GM12878 (cell line): ENCODE measurements around the gene MIER3. TPM values are rescaled to one million over a fixed set of nuclear protein-coding genes. Genes with fewer than 3 reads are reported as not detected.

Source experiments
- ATAC-seq: fragments of 200-7000 bp; cut with Tn5 transposase; 3 replicates; pipeline ENCODE4 v1.9.1; 2020; ENCODE audit warnings: mild to moderate bottlenecking, moderate library complexity
- BruUV-seq: library from RNA; stranded (reverse); fragments of 400-500 nt; replicated peaks from 2 replicates; lab custom pipeline; 2021; lab: Mats Ljungman, UMichigan
- CTCF ChIA-PET: fragments of 300-600 bp; sonication (Branson Sonifier 250); formaldehyde crosslinking; extraction: SDS; loops from one replicate; lab custom pipeline; 2021; ENCODE audit warnings: inconsistent platforms; lab: Yijun Ruan, JAX
- POLR2A ChIA-PET: fragments of 350-600 bp; formaldehyde crosslinking; extraction: SDS; loops from one replicate; lab custom pipeline; 2021; ENCODE audit warnings: inconsistent platforms; lab: Charles Lee
- RAD21 ChIA-PET: fragments of 300-600 bp; sonication (Branson Sonifier 250); formaldehyde crosslinking; loops from one replicate; lab custom pipeline; 2023; ENCODE audit warnings: antibody characterized with exemption; ENCODE audit not compliant: unreplicated experiment; lab: Charles Lee
- SMC1A ChIA-PET: fragments of 300-600 bp; sonication (Branson Sonifier 250); formaldehyde crosslinking; loops from one replicate; lab custom pipeline; 2023; ENCODE audit not compliant: unreplicated experiment, uncharacterized antibody; lab: Charles Lee
- DNase-seq: peaks from one replicate; pipeline ENCODE4 v3.0.0-alpha.2; 2011; ENCODE audit warnings: low read depth, low spot score
- FAIRE-seq: peaks from 3 replicates; lab custom pipeline; 2011; peaks lifted over from hg19 to GRCh38; lab: Jason Lieb, UNC
- H2AFZ ChIP-seq: 2 replicates; pipeline ENCODE4 v1.6.0; 2011; ENCODE audit warnings: low read depth, low read length, control low read depth; ENCODE audit not compliant: control insufficient read depth
- H3K27ac ChIP-seq: 2 replicates; pipeline ENCODE4 v1.5.1; 2011; ENCODE audit warnings: control low read depth; ENCODE audit not compliant: control insufficient read depth, insufficient read depth
- H3K27me3 ChIP-seq, 2 experiments: replicated peaks in 1 of 2; 2 replicates each; pipeline versions ENCODE4 v1.6.0 to v1.6.1; 2011; ENCODE audit warnings: low read length in 1 of 2; ENCODE audit not compliant: control insufficient read depth in 2 of 2, insufficient read depth in 2 of 2
- H3K36me3 ChIP-seq, 2 experiments: 2 replicates each; pipeline ENCODE4 v1.5.1; 2011; ENCODE audit warnings: low read length in 1 of 2; ENCODE audit not compliant: control insufficient read depth in 2 of 2, insufficient read depth in 2 of 2
- H3K4me1 ChIP-seq: 2 replicates; pipeline ENCODE4 v1.6.1; 2011; ENCODE audit warnings: mild to moderate bottlenecking, low read length, moderate library complexity, mixed read lengths; ENCODE audit not compliant: control insufficient read depth, insufficient read depth
- H3K4me2 ChIP-seq: 2 replicates; pipeline ENCODE4 v1.6.0; 2011; ENCODE audit warnings: control low read depth; ENCODE audit not compliant: control insufficient read depth, insufficient read depth
- H3K4me3 ChIP-seq: fragments of 200-600 bp; sonication (generic); 2 replicates; pipeline ENCODE4 v1.5.1; 2016
- H3K79me2 ChIP-seq: 2 replicates; pipeline ENCODE4 v1.6.0; 2011; ENCODE audit warnings: low read length; ENCODE audit not compliant: control insufficient read depth, insufficient read depth
- H3K9ac ChIP-seq: 2 replicates; pipeline ENCODE4 v1.8.0; 2011; ENCODE audit warnings: low read length, control low read depth, mixed read lengths; ENCODE audit not compliant: control insufficient read depth, insufficient read depth
- H3K9me3 ChIP-seq: replicated peaks from 3 replicates; pipeline ENCODE4 v1.5.1; 2011; ENCODE audit warnings: mild to moderate bottlenecking, low read length; ENCODE audit not compliant: control insufficient read depth, insufficient read depth
- H4K20me1 ChIP-seq: 2 replicates; pipeline ENCODE4 v1.6.0; 2011; ENCODE audit not compliant: control insufficient read depth, insufficient read depth
- CREM ChIP-seq: IDR thresholded peaks from 2 replicates; pipeline ENCODE4 v1.6.1; 2014; ENCODE audit warnings: antibody characterized with exemption, low read depth
- NR2F1 ChIP-seq: fragments of 450-650 bp; conservative IDR thresholded peaks from 2 replicates; pipeline ENCODE4 v1.6.1; 2017; ENCODE audit warnings: mild to moderate bottlenecking
- NRF1 ChIP-seq: conservative IDR thresholded peaks from 2 replicates; pipeline ENCODE4 v1.6.1; 2011; ENCODE audit warnings: mild to moderate bottlenecking, low read depth, low read length, improper control_type of control experiment
- POU2F2 ChIP-seq: IDR thresholded peaks from 3 replicates; pipeline ENCODE4 v1.6.1; 2011; ENCODE audit warnings: low read depth, mild to moderate bottlenecking, low read length, borderline replicate concordance
- STAT3 ChIP-seq: IDR thresholded peaks from 2 replicates; pipeline ENCODE4 v1.6.1; 2011; ENCODE audit warnings: low read depth, low read length, improper control_type of control experiment
- TBL1XR1 ChIP-seq: IDR thresholded peaks from 2 replicates; pipeline ENCODE4 v1.6.1; 2012; ENCODE audit warnings: low read depth, low read length, improper control_type of control experiment
- WGBS: methylation state at CpG from one replicate; pipeline ENCODE4 v1.1.6; 2016; ENCODE audit warnings: low lambda C conversion rate; ENCODE audit not compliant: insufficient replicate concordance, insufficient coverage; ENCODE audit errors: missing lambda C conversion rate; 5-methylcytosine and 5-hydroxymethylcytosine counted together
- in situ Hi-C: fragments of 300-500 bp; cut with MboI; formaldehyde crosslinking; loops from 9 replicates; pipeline ENCODE4 v1.14.3; 2018; ENCODE audit warnings: mixed read lengths
- intact Hi-C: fragments of 100-400 bp; cut with micrococcal nuclease; formaldehyde crosslinking; loops from one replicate; pipeline ENCODE4 v1.14.2; 2022; ENCODE audit not compliant: unreplicated experiment
- polyA plus RNA-seq, 11 experiments: library from polyadenylated mRNA; depleted of rRNA in 4 of 11; unstranded in 6 of 11; stranded (reverse) in 5 of 11; fragments of >200 nt; fragmentation: Nextera tagmentation in 4 of 11; fragmentation: Illumina TruSeq in 1 of 11; extraction: Ambion mirVana in 4 of 11; extraction: Trizol in 1 of 11; gene quantifications; 1 replicate in 1 of 11; 2 replicates in 10 of 11; pipeline versions ENCODE4 v1.2.1 to v1.2.3, GENCODE V29; 2011 to 2016; ENCODE audit warnings: inconsistent platforms in 2 of 11, missing spikeins in 2 of 11, low read depth in 1 of 11
- total RNA-seq, 4 experiments: library from RNA; depleted of rRNA in 3 of 4; stranded (reverse); fragments of >200 nt in 3 of 4; fragmentation: Illumina TruSeq in 1 of 4; extraction: Trizol in 1 of 4; gene quantifications; 2 replicates each; pipeline versions ENCODE4 v1.2.1 to v1.2.3, GENCODE V29; 2013 to 2021
- TF ChIP-seq, protein P1 (sequence below): fragments of 450-650 bp; IDR thresholded peaks from 2 replicates; pipeline ENCODE4 v1.6.1; 2016; ENCODE audit warnings: mild to moderate bottlenecking, moderate library complexity, borderline replicate concordance
- TF ChIP-seq, protein P2 (sequence below): fragments of 150-350 bp; IDR thresholded peaks from 2 replicates; pipeline ENCODE4 v1.6.1; 2014; ENCODE audit warnings: mild to moderate bottlenecking, low read depth, low read length
- TF ChIP-seq, protein P3 (sequence below): fragments of 450-650 bp; conservative IDR thresholded peaks from 2 replicates; pipeline ENCODE4 v1.6.1; 2017; ENCODE audit warnings: mild to moderate bottlenecking, moderate library complexity
- TF ChIP-seq, protein P4 (sequence below): IDR thresholded peaks from 2 replicates; pipeline ENCODE4 v1.6.1; 2011; ENCODE audit warnings: borderline replicate concordance, low read depth, mild to moderate bottlenecking, moderate library complexity, low read length; ENCODE audit not compliant: insufficient read depth, poor library complexity, severe bottlenecking
- TF ChIP-seq, protein P5 (sequence below): fragments of 450-650 bp; formaldehyde crosslinking; IDR thresholded peaks from 2 replicates; pipeline ENCODE4 v1.5.0; 2022; ENCODE audit warnings: mild to moderate bottlenecking, missing genetic modification characterization

Gene MIER3
- total and polyA plus RNA-seq, 10 of the 15 experiments (the other 5 are each of a cell fraction or from before 2014, with no cell fraction given) = 2.9 to 14.6 (median 7.2) TPM

DNA sequence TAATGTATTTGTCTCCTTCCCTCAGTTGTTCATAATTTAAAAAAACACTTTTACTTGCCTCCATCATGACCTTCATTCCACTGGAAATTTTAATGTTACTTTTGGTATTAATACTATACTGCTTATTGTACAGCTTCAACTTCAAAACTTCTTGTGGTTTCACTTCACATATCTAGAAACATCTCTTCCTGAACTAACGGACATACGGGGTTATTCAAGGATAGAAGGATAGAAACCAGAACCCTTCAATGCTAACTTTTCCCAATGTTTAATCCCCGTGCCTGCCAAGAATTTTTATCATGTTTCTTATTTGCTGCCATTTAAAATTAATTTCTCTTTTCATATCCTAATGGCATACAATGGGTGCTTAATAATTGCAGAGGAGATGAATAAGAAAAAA lies 78.9 kb downstream of the MIER3 start:
- no peak overlapping the region for H2AFZ ChIP-seq
- no peak overlapping the region for H3K4me3 ChIP-seq
- WGBS = 92% methylated on average over 3 of the region's 3 CpGs
- H4K20me1 ChIP-seq = no peaks in the 10 kb centered on the region
- H3K4me1 ChIP-seq = no peaks in the 10 kb centered on the region
- ChIA-PET RAD21 (interaction anchor here (1.7 to 2.4 kb wide), 2 partner anchors 35 to 602 kb away, joined by 7 to 10 read pairs; no protein-coding TSS in a partner anchor), CTCF (interaction anchor here (0.7 to 1.8 kb wide), 2 partner anchors 8 to 1459 kb away, joined by 3 to 4 read pairs; no protein-coding TSS in a partner anchor), POLR2A (no interaction called here), SMC1A (interaction anchor here (0.6 to 1.4 kb wide), 4 partner anchors 10 to 602 kb away, joined by 3 to 4 read pairs (median 3); no protein-coding TSS in a partner anchor)
- H3K36me3 ChIP-seq = peaks cover 2 to 7% of the 10 kb centered on the region in 2 experiments; a peak in 3 of 4 replicates
- H3K27ac ChIP-seq = no peak overlapping the region
- ATAC-seq (no peak), FAIRE-seq (no peak), DNase-seq (no peak)
- H3K79me2 ChIP-seq = no peaks in the 10 kb centered on the region
- H3K9ac ChIP-seq = no peak overlapping the region
- H3K27me3 ChIP-seq = no peaks in the 10 kb centered on the region
- BruUV-seq = no TSS peak
- in situ Hi-C loops (no loop called here), intact Hi-C loops (no loop called here)
- no peak overlapping the region for H3K4me2 ChIP-seq
- H3K9me3 ChIP-seq = no peaks in the 10 kb centered on the region
- TF ChIP-seq TBL1XR1 (no peak), NRF1 (no peak), NR2F1 (no peak), STAT3 (no peak), POU2F2 (no peak), CREM (no peak)
- TF ChIP-seq, protein P1, sequence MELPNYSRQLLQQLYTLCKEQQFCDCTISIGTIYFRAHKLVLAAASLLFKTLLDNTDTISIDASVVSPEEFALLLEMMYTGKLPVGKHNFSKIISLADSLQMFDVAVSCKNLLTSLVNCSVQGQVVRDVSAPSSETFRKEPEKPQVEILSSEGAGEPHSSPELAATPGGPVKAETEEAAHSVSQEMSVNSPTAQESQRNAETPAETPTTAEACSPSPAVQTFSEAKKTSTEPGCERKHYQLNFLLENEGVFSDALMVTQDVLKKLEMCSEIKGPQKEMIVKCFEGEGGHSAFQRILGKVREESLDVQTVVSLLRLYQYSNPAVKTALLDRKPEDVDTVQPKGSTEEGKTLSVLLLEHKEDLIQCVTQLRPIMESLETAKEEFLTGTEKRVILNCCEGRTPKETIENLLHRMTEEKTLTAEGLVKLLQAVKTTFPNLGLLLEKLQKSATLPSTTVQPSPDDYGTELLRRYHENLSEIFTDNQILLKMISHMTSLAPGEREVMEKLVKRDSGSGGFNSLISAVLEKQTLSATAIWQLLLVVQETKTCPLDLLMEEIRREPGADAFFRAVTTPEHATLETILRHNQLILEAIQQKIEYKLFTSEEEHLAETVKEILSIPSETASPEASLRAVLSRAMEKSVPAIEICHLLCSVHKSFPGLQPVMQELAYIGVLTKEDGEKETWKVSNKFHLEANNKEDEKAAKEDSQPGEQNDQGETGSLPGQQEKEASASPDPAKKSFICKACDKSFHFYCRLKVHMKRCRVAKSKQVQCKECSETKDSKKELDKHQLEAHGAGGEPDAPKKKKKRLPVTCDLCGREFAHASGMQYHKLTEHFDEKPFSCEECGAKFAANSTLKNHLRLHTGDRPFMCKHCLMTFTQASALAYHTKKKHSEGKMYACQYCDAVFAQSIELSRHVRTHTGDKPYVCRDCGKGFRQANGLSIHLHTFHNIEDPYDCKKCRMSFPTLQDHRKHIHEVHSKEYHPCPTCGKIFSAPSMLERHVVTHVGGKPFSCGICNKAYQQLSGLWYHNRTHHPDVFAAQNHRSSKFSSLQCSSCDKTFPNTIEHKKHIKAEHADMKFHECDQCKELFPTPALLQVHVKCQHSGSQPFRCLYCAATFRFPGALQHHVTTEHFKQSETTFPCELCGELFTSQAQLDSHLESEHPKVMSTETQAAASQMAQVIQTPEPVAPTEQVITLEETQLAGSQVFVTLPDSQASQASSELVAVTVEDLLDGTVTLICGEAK = no peak
- TF ChIP-seq, protein P2, sequence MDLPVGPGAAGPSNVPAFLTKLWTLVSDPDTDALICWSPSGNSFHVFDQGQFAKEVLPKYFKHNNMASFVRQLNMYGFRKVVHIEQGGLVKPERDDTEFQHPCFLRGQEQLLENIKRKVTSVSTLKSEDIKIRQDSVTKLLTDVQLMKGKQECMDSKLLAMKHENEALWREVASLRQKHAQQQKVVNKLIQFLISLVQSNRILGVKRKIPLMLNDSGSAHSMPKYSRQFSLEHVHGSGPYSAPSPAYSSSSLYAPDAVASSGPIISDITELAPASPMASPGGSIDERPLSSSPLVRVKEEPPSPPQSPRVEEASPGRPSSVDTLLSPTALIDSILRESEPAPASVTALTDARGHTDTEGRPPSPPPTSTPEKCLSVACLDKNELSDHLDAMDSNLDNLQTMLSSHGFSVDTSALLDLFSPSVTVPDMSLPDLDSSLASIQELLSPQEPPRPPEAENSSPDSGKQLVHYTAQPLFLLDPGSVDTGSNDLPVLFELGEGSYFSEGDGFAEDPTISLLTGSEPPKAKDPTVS = no peak
- TF ChIP-seq, protein P3, sequence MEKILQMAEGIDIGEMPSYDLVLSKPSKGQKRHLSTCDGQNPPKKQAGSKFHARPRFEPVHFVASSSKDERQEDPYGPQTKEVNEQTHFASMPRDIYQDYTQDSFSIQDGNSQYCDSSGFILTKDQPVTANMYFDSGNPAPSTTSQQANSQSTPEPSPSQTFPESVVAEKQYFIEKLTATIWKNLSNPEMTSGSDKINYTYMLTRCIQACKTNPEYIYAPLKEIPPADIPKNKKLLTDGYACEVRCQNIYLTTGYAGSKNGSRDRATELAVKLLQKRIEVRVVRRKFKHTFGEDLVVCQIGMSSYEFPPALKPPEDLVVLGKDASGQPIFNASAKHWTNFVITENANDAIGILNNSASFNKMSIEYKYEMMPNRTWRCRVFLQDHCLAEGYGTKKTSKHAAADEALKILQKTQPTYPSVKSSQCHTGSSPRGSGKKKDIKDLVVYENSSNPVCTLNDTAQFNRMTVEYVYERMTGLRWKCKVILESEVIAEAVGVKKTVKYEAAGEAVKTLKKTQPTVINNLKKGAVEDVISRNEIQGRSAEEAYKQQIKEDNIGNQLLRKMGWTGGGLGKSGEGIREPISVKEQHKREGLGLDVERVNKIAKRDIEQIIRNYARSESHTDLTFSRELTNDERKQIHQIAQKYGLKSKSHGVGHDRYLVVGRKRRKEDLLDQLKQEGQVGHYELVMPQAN = no peak
- TF ChIP-seq, protein P4, sequence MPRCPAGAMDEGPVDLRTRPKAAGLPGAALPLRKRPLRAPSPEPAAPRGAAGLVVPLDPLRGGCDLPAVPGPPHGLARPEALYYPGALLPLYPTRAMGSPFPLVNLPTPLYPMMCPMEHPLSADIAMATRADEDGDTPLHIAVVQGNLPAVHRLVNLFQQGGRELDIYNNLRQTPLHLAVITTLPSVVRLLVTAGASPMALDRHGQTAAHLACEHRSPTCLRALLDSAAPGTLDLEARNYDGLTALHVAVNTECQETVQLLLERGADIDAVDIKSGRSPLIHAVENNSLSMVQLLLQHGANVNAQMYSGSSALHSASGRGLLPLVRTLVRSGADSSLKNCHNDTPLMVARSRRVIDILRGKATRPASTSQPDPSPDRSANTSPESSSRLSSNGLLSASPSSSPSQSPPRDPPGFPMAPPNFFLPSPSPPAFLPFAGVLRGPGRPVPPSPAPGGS = no peak
- TF ChIP-seq, protein P5, sequence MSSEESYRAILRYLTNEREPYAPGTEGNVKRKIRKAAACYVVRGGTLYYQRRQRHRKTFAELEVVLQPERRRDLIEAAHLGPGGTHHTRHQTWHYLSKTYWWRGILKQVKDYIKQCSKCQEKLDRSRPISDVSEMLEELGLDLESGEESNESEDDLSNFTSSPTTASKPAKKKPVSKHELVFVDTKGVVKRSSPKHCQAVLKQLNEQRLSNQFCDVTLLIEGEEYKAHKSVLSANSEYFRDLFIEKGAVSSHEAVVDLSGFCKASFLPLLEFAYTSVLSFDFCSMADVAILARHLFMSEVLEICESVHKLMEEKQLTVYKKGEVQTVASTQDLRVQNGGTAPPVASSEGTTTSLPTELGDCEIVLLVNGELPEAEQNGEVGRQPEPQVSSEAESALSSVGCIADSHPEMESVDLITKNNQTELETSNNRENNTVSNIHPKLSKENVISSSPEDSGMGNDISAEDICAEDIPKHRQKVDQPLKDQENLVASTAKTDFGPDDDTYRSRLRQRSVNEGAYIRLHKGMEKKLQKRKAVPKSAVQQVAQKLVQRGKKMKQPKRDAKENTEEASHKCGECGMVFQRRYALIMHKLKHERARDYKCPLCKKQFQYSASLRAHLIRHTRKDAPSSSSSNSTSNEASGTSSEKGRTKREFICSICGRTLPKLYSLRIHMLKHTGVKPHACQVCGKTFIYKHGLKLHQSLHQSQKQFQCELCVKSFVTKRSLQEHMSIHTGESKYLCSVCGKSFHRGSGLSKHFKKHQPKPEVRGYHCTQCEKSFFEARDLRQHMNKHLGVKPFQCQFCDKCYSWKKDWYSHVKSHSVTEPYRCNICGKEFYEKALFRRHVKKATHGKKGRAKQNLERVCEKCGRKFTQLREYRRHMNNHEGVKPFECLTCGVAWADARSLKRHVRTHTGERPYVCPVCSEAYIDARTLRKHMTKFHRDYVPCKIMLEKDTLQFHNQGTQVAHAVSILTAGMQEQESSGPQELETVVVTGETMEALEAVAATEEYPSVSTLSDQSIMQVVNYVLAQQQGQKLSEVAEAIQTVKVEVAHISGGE (CRISPR knock-in tag) = no peak
